WTC11 (cell line): ENCODE results near the gene TTC8. TPM values are rescaled to one million over a fixed set of nuclear protein-coding genes. Genes with fewer than 3 reads are reported as not detected.

Source experiments
- ATAC-seq: fragments of 200-7000 bp; cut with Tn5 transposase; 2 replicates; pipeline ENCODE4 v1.10.0; 2021; ENCODE audit warnings: mild to moderate bottlenecking, moderate library complexity
- CTCF ChIA-PET: fragments of 300-600 bp; sonication (Branson Sonifier 250); formaldehyde crosslinking; loops from one replicate; lab custom pipeline; 2021; ENCODE audit warnings: antibody characterized with exemption; lab: Charles Lee
- POLR2A ChIA-PET: fragments of 350-600 bp; sonication (Branson Sonifier 250); formaldehyde crosslinking; loops from one replicate; lab custom pipeline; 2021; ENCODE audit warnings: antibody characterized with exemption; lab: Charles Lee
- DNase-seq: peaks from one replicate; pipeline ENCODE4 v3.0.0; 2021; ENCODE audit warnings: low spot score
- H3K27ac Mint-ChIP-seq: 2 replicates; pipeline ENCODE4 v1.8.0; 2021; ENCODE audit warnings: mixed read lengths
- H3K27me3 Mint-ChIP-seq: 2 replicates; pipeline ENCODE4 v1.8.0; 2021; ENCODE audit warnings: low read depth, mild to moderate bottlenecking, moderate library complexity, mixed read lengths
- H3K36me3 Mint-ChIP-seq: 2 replicates; pipeline ENCODE4 v1.8.0; 2021; ENCODE audit warnings: mixed read lengths
- H3K4me1 Mint-ChIP-seq: 2 replicates; pipeline ENCODE4 v1.8.0; 2022; ENCODE audit warnings: mixed read lengths
- H3K4me3 Mint-ChIP-seq: 2 replicates; pipeline ENCODE4 v1.8.0; 2021; ENCODE audit warnings: mild to moderate bottlenecking, moderate library complexity, mixed read lengths
- H3K9me3 Mint-ChIP-seq: 2 replicates; pipeline ENCODE4 v1.8.0; 2021; ENCODE audit warnings: mixed read lengths
- ESRRA ChIP-seq: sonication (generic); formaldehyde crosslinking; IDR thresholded peaks from 2 replicates; pipeline ENCODE4 v1.8.1; 2022; ENCODE audit warnings: mild to moderate bottlenecking, missing genetic modification reagents, borderline replicate concordance
- FOXJ3 ChIP-seq: sonication (generic); formaldehyde crosslinking; IDR thresholded peaks from 2 replicates; pipeline ENCODE4 v1.9.0; 2021; ENCODE audit warnings: missing genetic modification reagents, mild to moderate bottlenecking, borderline replicate concordance
- GRHL2 ChIP-seq: fragments of 250-450 bp; sonication (Bioruptor Pico); IDR thresholded peaks from 2 replicates; pipeline ENCODE4 v1.8.0; 2022; ENCODE audit warnings: mild to moderate bottlenecking, moderate library complexity; ENCODE audit not compliant: insufficient replicate concordance, severe bottlenecking
- NFATC4 ChIP-seq: fragments of 250-450 bp; sonication (Bioruptor Pico); IDR thresholded peaks from 2 replicates; pipeline ENCODE4 v1.9.0; 2021; ENCODE audit warnings: mild to moderate bottlenecking
- NR3C1 ChIP-seq: sonication (generic); formaldehyde crosslinking; conservative IDR thresholded peaks from 2 replicates; pipeline ENCODE4 v1.8.1; 2023; ENCODE audit warnings: low read depth, mild to moderate bottlenecking, missing genetic modification reagents
- SP1 ChIP-seq: sonication (generic); formaldehyde crosslinking; conservative IDR thresholded peaks from 2 replicates; pipeline ENCODE4 v1.8.1; 2022; ENCODE audit warnings: missing genetic modification reagents
- TCF7 ChIP-seq: sonication (generic); formaldehyde crosslinking; IDR thresholded peaks from 2 replicates; pipeline ENCODE4 v1.8.0; 2022; ENCODE audit warnings: mild to moderate bottlenecking, low read depth, missing genetic modification reagents, moderate library complexity
- ZBTB21 ChIP-seq: sonication (generic); formaldehyde crosslinking; IDR thresholded peaks from 2 replicates; pipeline ENCODE4 v1.8.1; 2023; ENCODE audit warnings: mild to moderate bottlenecking, missing genetic modification reagents, borderline replicate concordance
- ZNF121 ChIP-seq: sonication (generic); formaldehyde crosslinking; IDR thresholded peaks from 2 replicates; pipeline ENCODE4 v1.8.0; 2023; ENCODE audit warnings: missing genetic modification reagents
- ZNF138 ChIP-seq: sonication (generic); formaldehyde crosslinking; conservative IDR thresholded peaks from 2 replicates; pipeline ENCODE4 v1.8.1; 2022; ENCODE audit warnings: mild to moderate bottlenecking, moderate library complexity, missing genetic modification reagents
- ZNF423 ChIP-seq: fragments of 250-450 bp; sonication (Bioruptor Pico); IDR thresholded peaks from 2 replicates; pipeline ENCODE4 v2.1.2; 2022; ENCODE audit warnings: mild to moderate bottlenecking, moderate library complexity
- total RNA-seq: library from RNA; stranded (reverse); gene quantifications from 3 replicates; pipeline ENCODE4 v1.2.3, GENCODE V29; 2021
- TF ChIP-seq, protein P1 (sequence below): sonication (generic); formaldehyde crosslinking; IDR thresholded peaks from 2 replicates; pipeline ENCODE4 v1.8.1; 2022; ENCODE audit warnings: low read depth, missing genetic modification reagents, borderline replicate concordance
- TF ChIP-seq, protein P2 (sequence below): sonication (generic); formaldehyde crosslinking; conservative IDR thresholded peaks from 2 replicates; pipeline ENCODE4 v1.8.1; 2023; ENCODE audit warnings: mild to moderate bottlenecking, low read depth, missing genetic modification reagents, moderate library complexity
- TF ChIP-seq, protein P3 (sequence below): fragments of 250-450 bp; sonication (Bioruptor Pico); IDR thresholded peaks from 2 replicates; pipeline ENCODE4 v2.1.2; 2022; ENCODE audit warnings: mild to moderate bottlenecking, moderate library complexity
- TF ChIP-seq, protein P4 (sequence below): fragments of 250-450 bp; sonication (Bioruptor Pico); conservative IDR thresholded peaks from 2 replicates; pipeline ENCODE4 v1.9.0; 2021; ENCODE audit warnings: mild to moderate bottlenecking
- TF ChIP-seq, protein P5 (sequence below): sonication (generic); formaldehyde crosslinking; IDR thresholded peaks from 2 replicates; pipeline ENCODE4 v1.8.0; 2023; ENCODE audit warnings: missing genetic modification reagents

The TTC8 gene
- total RNA-seq, 1 experiment from 2014 or later = 13.8 TPM

DNA sequence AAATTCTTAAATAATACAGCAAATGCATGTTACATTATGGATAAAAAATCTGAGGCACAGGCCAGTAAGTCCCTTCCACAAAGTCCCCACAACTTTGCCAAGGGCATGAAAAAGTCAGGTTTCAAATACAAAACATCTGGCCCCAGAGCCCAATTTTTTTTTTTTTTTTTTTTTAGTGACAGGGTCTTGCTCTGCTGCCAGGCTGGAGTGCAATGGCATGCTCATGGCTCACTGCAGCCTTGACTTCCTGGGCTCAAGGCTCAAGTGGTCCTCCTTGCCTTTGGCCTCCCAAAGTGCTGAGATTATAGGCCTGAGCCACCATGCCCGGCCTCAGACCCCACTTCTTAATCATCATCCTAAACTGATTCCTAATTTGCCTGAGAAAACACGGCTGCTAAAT, 3.1 kb upstream of the TTC8 start:
- Mint-ChIP-seq H3K36me3 (no peaks in the 10 kb centered on the region), H3K4me3 (no peak overlapping the region), H3K9me3 (no peaks in the 10 kb centered on the region), H3K27me3 (peaks cover 7% of the 10 kb centered on the region), H3K4me1 (peaks cover 7% of the 10 kb centered on the region), H3K27ac (no peak overlapping the region)
- ATAC-seq (no peak), DNase-seq (no peak)
- CTCF ChIA-PET = no interaction called here
- POLR2A ChIA-PET = no interaction called here
- TF ChIP-seq, protein P1, sequence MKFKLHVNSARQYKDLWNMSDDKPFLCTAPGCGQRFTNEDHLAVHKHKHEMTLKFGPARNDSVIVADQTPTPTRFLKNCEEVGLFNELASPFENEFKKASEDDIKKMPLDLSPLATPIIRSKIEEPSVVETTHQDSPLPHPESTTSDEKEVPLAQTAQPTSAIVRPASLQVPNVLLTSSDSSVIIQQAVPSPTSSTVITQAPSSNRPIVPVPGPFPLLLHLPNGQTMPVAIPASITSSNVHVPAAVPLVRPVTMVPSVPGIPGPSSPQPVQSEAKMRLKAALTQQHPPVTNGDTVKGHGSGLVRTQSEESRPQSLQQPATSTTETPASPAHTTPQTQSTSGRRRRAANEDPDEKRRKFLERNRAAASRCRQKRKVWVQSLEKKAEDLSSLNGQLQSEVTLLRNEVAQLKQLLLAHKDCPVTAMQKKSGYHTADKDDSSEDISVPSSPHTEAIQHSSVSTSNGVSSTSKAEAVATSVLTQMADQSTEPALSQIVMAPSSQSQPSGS (CRISPR knock-in tag) = no peak
- TF ChIP-seq GRHL2 (no peak), ZNF121 (CRISPR knock-in tag) (no peak), NFATC4 (CRISPR knock-in tag) (no peak), NR3C1 (CRISPR knock-in tag) (no peak), SP1 (CRISPR knock-in tag) (no peak), TCF7 (CRISPR knock-in tag) (no peak)
- TF ChIP-seq, protein P2, sequence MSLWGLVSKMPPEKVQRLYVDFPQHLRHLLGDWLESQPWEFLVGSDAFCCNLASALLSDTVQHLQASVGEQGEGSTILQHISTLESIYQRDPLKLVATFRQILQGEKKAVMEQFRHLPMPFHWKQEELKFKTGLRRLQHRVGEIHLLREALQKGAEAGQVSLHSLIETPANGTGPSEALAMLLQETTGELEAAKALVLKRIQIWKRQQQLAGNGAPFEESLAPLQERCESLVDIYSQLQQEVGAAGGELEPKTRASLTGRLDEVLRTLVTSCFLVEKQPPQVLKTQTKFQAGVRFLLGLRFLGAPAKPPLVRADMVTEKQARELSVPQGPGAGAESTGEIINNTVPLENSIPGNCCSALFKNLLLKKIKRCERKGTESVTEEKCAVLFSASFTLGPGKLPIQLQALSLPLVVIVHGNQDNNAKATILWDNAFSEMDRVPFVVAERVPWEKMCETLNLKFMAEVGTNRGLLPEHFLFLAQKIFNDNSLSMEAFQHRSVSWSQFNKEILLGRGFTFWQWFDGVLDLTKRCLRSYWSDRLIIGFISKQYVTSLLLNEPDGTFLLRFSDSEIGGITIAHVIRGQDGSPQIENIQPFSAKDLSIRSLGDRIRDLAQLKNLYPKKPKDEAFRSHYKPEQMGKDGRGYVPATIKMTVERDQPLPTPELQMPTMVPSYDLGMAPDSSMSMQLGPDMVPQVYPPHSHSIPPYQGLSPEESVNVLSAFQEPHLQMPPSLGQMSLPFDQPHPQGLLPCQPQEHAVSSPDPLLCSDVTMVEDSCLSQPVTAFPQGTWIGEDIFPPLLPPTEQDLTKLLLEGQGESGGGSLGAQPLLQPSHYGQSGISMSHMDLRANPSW = no peak
- TF ChIP-seq, protein P3, sequence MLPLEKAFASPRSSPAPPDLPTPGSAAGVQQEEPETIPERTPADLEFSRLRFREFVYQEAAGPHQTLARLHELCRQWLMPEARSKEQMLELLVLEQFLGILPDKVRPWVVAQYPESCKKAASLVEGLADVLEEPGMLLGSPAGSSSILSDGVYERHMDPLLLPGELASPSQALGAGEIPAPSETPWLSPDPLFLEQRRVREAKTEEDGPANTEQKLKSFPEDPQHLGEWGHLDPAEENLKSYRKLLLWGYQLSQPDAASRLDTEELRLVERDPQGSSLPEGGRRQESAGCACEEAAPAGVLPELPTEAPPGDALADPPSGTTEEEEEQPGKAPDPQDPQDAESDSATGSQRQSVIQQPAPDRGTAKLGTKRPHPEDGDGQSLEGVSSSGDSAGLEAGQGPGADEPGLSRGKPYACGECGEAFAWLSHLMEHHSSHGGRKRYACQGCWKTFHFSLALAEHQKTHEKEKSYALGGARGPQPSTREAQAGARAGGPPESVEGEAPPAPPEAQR (CRISPR knock-in tag) = no peak

DNA sequence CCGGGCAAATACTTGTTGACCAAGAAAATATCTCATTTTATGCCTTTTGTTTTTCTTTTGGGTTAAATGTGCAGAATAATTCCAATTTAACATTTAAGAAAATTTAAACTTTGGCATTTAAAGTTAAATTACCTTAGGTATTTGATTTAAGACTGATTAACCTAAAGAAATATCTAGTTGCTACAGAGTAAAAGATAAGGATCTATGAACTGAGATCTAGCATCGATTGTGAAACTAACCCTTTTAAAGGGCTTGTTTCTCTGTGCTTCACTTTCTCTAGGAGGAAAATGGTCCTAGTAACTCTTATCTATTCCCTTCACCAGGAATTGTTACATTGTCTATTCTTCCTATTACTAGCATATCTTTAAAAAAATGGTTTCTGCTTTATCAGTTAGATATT, 2.6 kb upstream of the TTC8 start:
- Mint-ChIP-seq H3K27me3 (peaks cover 7% of the 10 kb centered on the region), H3K36me3 (no peaks in the 10 kb centered on the region), H3K9me3 (no peaks in the 10 kb centered on the region), H3K4me3 (no peak overlapping the region), H3K27ac (no peak overlapping the region), H3K4me1 (peaks cover 7% of the 10 kb centered on the region)
- ChIA-PET CTCF (no interaction called here), POLR2A (no interaction called here)
- DNase-seq = no peak
- no peak for TF ChIP-seq ZNF423
- no peak for TF ChIP-seq ZNF138
- no peak for TF ChIP-seq FOXJ3 (CRISPR knock-in tag)
- TF ChIP-seq, protein P4, sequence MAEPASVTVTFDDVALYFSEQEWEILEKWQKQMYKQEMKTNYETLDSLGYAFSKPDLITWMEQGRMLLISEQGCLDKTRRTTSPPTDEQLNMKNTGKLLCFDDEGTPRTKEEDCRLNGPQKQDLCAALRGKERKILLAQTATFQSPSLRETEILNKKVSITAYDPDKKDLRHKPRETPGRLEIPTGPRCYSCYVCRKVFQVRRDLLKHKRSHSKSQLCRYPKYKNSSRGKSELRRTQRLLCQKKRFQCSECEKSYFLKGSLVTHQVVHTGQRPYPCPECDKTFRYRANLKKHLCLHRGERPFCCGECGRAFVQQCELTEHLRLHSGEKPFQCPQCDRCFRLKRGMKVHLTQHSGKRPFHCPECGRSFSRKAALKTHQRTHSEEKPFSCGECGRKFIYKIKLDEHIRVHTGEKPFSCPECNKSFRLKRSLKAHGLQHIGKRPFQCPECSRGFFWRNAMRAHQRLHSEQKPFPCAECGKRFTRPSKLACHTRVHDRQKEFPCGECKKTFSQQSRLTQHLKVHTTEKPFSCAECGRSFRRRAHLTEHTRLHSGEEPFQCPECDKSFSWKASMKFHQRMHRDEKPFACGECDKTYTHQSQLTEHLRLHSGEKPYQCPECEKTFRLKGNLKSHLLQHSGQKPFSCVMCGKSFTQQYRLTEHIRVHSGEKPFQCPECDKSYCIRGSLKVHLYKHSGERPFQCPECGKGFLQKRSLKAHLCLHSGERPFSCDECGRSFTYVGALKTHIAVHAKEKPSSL (CRISPR knock-in tag) = no peak
- TF ChIP-seq ZBTB21 = no peak
- no peak for TF ChIP-seq ESRRA (CRISPR knock-in tag)
- no peak for ATAC-seq

DNA sequence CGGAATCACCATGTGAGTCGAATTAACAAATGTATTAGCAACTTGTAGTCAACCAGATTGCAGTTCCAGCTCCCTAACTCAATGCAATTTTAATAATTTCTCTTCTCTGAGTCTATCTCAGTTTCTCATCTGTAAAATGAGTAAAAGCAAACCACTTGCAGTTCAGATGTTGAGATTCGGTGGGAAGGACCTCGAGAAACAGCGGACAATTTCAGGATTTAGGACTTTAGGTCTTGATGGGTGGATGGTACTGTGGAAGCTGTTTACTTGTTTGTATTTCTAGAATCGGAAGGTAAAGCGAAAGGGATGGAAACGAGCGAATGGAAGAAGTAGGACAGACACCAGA, 510 bp upstream of the TTC8 start:
- POLR2A ChIA-PET = interaction anchor here (0.6 to 1.1 kb wide), 6 partner anchors 8 to 176 kb away, joined by 3 to 4 read pairs (median 3); no protein-coding TSS in a partner anchor
- peak overlapping the region; percentile 99 for H3K27ac Mint-ChIP-seq
- TF ChIP-seq NR3C1 (CRISPR knock-in tag) (no peak), ZNF121 (CRISPR knock-in tag) (no peak)
- TF ChIP-seq, protein P5, sequence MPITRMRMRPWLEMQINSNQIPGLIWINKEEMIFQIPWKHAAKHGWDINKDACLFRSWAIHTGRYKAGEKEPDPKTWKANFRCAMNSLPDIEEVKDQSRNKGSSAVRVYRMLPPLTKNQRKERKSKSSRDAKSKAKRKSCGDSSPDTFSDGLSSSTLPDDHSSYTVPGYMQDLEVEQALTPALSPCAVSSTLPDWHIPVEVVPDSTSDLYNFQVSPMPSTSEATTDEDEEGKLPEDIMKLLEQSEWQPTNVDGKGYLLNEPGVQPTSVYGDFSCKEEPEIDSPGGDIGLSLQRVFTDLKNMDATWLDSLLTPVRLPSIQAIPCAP (CRISPR knock-in tag) = no peak
- TF ChIP-seq, all 79 proteins: peak for 0
- CTCF ChIA-PET = interaction anchor here (1.0 to 1.7 kb wide), 4 partner anchors 14 to 204 kb away, joined by 3 to 6 read pairs (median 4); partner anchors contain the start of gene EML5
- Mint-ChIP-seq H3K4me1 (peaks cover 7% of the 10 kb centered on the region), H3K9me3 (no peaks in the 10 kb centered on the region), H3K4me3 (peak overlapping the region; percentile 84), H3K27me3 (peaks cover 7% of the 10 kb centered on the region; the same call in 1 of the 2 replicates), H3K36me3 (no peaks in the 10 kb centered on the region)
- DNase-seq (no peak), ATAC-seq (no peak)
